OCI-LY7 (cell line): ENCODE data around the gene SLC35B4. TPM values are rescaled to one million over a fixed set of nuclear protein-coding genes. Genes with fewer than 3 reads are reported as not detected.

Experiments
- BruUV-seq: library from RNA; stranded (reverse); fragments of 400-500 nt; replicated peaks from 2 replicates; lab custom pipeline; 2021; lab: Mats Ljungman, UMichigan
- CTCF ChIA-PET: fragments of 300-600 bp; sonication (Branson Sonifier 250); formaldehyde crosslinking; loops from one replicate; lab custom pipeline; 2022; ENCODE audit warnings: antibody characterized with exemption; ENCODE audit not compliant: unreplicated experiment; lab: Charles Lee
- POLR2A ChIA-PET: fragments of 300-600 bp; sonication (Branson Sonifier 250); formaldehyde crosslinking; loops from one replicate; lab custom pipeline; 2022; ENCODE audit warnings: antibody characterized with exemption; lab: Charles Lee
- DNase-seq: peaks from one replicate; pipeline ENCODE4 v3.0.0-alpha.2; 2015; ENCODE audit warnings: low spot score
- H2AFZ ChIP-seq: fragments of 200-600 bp; sonication (generic), shearing (Covaris generic); 2 replicates; pipeline ENCODE4 v1.6.1; 2014; ENCODE audit warnings: mild to moderate bottlenecking, antibody characterized with exemption, low read length, moderate library complexity
- H3K27ac ChIP-seq: fragments of 200-600 bp; sonication (generic); 2 replicates; pipeline ENCODE4 v1.5.1; 2014; ENCODE audit warnings: mixed run types, low read depth, mild to moderate bottlenecking, moderate library complexity, low read length, inconsistent platforms; ENCODE audit not compliant: poor library complexity, severe bottlenecking
- H3K36me3 ChIP-seq: fragments of 200-600 bp; sonication (generic); 2 replicates; pipeline ENCODE4 v1.6.1; 2014; ENCODE audit warnings: mild to moderate bottlenecking, antibody characterized with exemption, low read length, moderate library complexity, mixed read lengths; ENCODE audit not compliant: insufficient read depth
- H3K4me1 ChIP-seq: fragments of 200-600 bp; sonication (generic); 2 replicates; pipeline ENCODE4 v1.5.1; 2014; ENCODE audit warnings: mild to moderate bottlenecking, low read length; ENCODE audit not compliant: insufficient read depth, poor library complexity, severe bottlenecking
- H3K4me2 ChIP-seq: fragments of 200-600 bp; sonication (generic); 2 replicates; pipeline ENCODE4 v1.6.1; 2014; ENCODE audit warnings: mild to moderate bottlenecking, low read length
- H3K4me3 ChIP-seq: fragments of 200-600 bp; sonication (generic); 2 replicates; pipeline ENCODE4 v1.5.1; 2014; ENCODE audit warnings: mild to moderate bottlenecking, low read depth, low read length; ENCODE audit not compliant: poor library complexity, severe bottlenecking
- H3K79me2 ChIP-seq: fragments of 200-600 bp; sonication (generic); 2 replicates; pipeline ENCODE4 v1.6.1; 2016; ENCODE audit warnings: low read depth, mild to moderate bottlenecking, low read length, moderate library complexity, mixed read lengths; ENCODE audit not compliant: insufficient read depth
- H3K9me2 ChIP-seq: fragments of 200-600 bp; sonication (generic); 2 replicates; pipeline ENCODE4 v1.6.1; 2016; ENCODE audit warnings: mild to moderate bottlenecking, low read length, mixed read lengths; ENCODE audit not compliant: insufficient read depth
- H3K9me3 ChIP-seq: fragments of 200-600 bp; sonication (generic); 2 replicates; pipeline ENCODE4 v1.6.1; 2014; ENCODE audit warnings: mild to moderate bottlenecking, mixed run types, low read length, mixed read lengths
- H4K20me1 ChIP-seq: fragments of 200-600 bp; sonication (generic); 2 replicates; pipeline ENCODE4 v1.6.1; 2014; ENCODE audit warnings: mild to moderate bottlenecking, antibody characterized with exemption, low read length, moderate library complexity, mixed read lengths; ENCODE audit not compliant: insufficient read depth
- EZH2phosphoT487 ChIP-seq: fragments of 200-600 bp; sonication (generic); IDR thresholded peaks from 2 replicates; pipeline ENCODE4 v1.6.1; 2018; ENCODE audit warnings: low read depth, borderline replicate concordance, mild to moderate bottlenecking, mixed run types, antibody characterized with exemption, low read length, moderate library complexity, mixed read lengths
- intact Hi-C: fragments of 100-400 bp; cut with micrococcal nuclease; formaldehyde crosslinking; loops from one replicate; pipeline ENCODE4 v1.10.0; 2022; ENCODE audit not compliant: unreplicated experiment
- total RNA-seq, 2 experiments: library from RNA; depleted of rRNA in 1 of 2; stranded (reverse); fragments of >200 nt in 1 of 2; shearing (Covaris generic) in 1 of 2; gene quantifications; 2 replicates each; pipeline ENCODE4 v1.2.3, GENCODE V29; 2014 to 2022
- TF ChIP-seq, protein P1 (sequence below): fragments of 200-600 bp; sonication (generic); conservative IDR thresholded peaks from 2 replicates; pipeline ENCODE4 v1.5.1; 2014; ENCODE audit warnings: mild to moderate bottlenecking, antibody characterized with exemption, low read length, moderate library complexity, mixed read lengths

SLC35B4 gene
- total RNA-seq, 2 experiments from 2014 or later, result 32.3 to 38.1 TPM

DNA sequence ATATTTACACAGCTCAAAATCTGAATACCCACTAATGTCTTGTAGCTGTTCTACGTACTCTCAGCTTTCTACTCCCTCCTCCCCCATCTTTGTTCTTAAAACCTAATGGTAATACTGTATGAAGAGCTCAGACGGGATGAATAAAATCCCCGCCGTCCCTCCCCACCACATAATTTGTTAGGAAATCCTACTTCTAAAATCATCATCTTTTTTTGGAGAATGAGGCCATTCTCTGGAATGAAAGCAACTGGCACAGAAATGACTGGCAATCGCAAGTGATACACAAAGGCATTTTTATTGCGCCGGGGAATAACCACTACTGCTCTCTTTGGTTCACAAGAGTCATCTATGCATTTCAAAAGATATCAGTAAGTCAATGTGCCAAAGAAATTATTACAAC is 27.3 kb downstream of the SLC35B4 start:
- Histone ChIP-seq H3K4me1 (peaks cover 26% of the 10 kb centered on the region), H3K9me2 (no peaks in the 10 kb centered on the region), H3K27ac (no peak overlapping the region), H3K79me2 (no peaks in the 10 kb centered on the region), H3K36me3 (peaks cover 19% of the 10 kb centered on the region), H3K4me3 (no peak overlapping the region), H2AFZ (no peak overlapping the region), H3K4me2 (no peak overlapping the region), H4K20me1 (no peaks in the 10 kb centered on the region), H3K9me3 (no peaks in the 10 kb centered on the region)
- ChIA-PET POLR2A (interaction anchor here (0.8 to 1.6 kb wide), 4 partner anchors 12 to 27 kb away, joined by 3 to 5 read pairs (median 4); no protein-coding TSS in a partner anchor), CTCF (no interaction called here)
- no peak for TF ChIP-seq EZH2phosphoT487
- TF ChIP-seq, protein P1, sequence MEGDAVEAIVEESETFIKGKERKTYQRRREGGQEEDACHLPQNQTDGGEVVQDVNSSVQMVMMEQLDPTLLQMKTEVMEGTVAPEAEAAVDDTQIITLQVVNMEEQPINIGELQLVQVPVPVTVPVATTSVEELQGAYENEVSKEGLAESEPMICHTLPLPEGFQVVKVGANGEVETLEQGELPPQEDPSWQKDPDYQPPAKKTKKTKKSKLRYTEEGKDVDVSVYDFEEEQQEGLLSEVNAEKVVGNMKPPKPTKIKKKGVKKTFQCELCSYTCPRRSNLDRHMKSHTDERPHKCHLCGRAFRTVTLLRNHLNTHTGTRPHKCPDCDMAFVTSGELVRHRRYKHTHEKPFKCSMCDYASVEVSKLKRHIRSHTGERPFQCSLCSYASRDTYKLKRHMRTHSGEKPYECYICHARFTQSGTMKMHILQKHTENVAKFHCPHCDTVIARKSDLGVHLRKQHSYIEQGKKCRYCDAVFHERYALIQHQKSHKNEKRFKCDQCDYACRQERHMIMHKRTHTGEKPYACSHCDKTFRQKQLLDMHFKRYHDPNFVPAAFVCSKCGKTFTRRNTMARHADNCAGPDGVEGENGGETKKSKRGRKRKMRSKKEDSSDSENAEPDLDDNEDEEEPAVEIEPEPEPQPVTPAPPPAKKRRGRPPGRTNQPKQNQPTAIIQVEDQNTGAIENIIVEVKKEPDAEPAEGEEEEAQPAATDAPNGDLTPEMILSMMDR, result no peak
- no peak for DNase-seq
- intact Hi-C loops, result no loop called here
- no TSS peak for BruUV-seq

DNA sequence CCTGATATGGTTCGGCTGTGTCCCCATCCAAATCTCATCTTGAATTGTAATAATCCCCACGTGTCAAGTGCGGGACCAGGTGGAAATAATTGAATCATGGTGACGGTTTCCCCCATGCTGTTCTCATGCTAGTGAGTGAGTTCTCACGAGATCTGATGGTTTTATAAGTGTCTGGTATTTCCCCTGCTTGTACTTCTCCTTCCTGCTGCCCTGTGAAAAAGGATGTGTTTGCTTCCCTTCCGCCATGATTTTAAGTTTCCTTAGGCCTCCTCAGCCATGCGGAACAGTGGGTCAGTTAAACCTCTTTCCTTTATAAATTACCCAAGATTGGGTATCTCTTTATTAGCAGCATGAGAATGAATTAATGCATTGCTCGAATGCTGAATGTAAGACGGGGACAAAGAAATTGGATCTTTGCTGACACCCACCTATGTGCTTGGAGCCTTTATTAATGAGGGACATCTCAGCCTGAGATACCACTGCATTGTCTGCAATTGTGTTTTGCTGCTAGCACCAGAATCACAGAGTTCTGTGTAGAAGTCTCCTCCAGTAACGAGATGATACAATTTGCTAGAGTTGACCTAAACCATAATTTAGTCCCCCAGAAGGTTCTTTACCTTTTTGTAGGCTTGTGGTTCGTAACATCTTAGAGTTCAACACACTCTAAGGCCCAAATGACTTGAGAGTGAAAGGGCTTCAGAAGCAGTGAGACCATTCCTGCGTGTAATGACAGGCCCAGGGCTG is 28.6 kb downstream of the SLC35B4 start:
- no peak for DNase-seq
- Histone ChIP-seq H3K36me3 (peaks cover 13% of the 10 kb centered on the region), H3K4me2 (no peak overlapping the region), H2AFZ (no peak overlapping the region), H3K79me2 (no peaks in the 10 kb centered on the region), H4K20me1 (no peaks in the 10 kb centered on the region), H3K9me3 (no peaks in the 10 kb centered on the region), H3K4me3 (no peak overlapping the region), H3K9me2 (no peaks in the 10 kb centered on the region), H3K27ac (no peak overlapping the region), H3K4me1 (peaks cover 18% of the 10 kb centered on the region)
- POLR2A ChIA-PET, result interaction anchor here (1.1 to 1.6 kb wide), 3 partner anchors 13 to 28 kb away, joined by 3 to 5 read pairs (median 4); no protein-coding TSS in a partner anchor
- CTCF ChIA-PET, result no interaction called here
- TF ChIP-seq EZH2phosphoT487, result no peak
- TF ChIP-seq, protein P1, result no peak
- BruUV-seq, result no TSS peak
- intact Hi-C loops, result no loop called here

DNA sequence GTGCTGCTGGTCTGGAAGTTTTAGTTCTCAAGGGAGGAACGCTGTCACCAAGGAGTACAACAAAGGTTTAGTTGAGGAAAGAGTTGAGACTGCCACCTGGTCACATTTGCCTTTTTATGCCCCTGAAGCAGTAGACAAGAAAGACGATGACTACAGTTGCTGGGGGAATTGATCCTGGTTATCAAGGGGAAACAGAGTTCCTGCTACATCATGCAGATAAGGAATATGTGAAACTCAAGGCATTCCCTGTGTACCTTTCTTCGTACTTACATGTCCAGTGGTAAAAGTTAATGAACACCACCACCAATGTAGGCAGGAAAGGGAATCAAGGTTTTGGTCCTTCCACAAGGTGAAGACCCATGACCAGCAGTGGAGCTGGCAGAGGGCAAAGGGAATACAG is 31.8 kb downstream of the SLC35B4 start:
- CTCF ChIA-PET, result no interaction called here
- intact Hi-C loops, result no loop called here
- Histone ChIP-seq H3K4me2 (no peak overlapping the region), H3K9me2 (no peaks in the 10 kb centered on the region), H4K20me1 (no peaks in the 10 kb centered on the region), H3K27ac (no peak overlapping the region), H3K4me1 (peaks cover 4% of the 10 kb centered on the region), H3K79me2 (no peaks in the 10 kb centered on the region), H3K9me3 (no peaks in the 10 kb centered on the region), H3K4me3 (no peak overlapping the region), H2AFZ (no peak overlapping the region), H3K36me3 (no peaks in the 10 kb centered on the region)
- no peak for TF ChIP-seq EZH2phosphoT487
- TF ChIP-seq, protein P1, result no peak
- POLR2A ChIA-PET, result interaction anchor here (0.6 kb wide), 1 partner anchor 1714 kb away, joined by 3 read pairs; no protein-coding TSS in a partner anchor
- no peak for DNase-seq
- no TSS peak for BruUV-seq
